ENCODE results near the gene BCL2L14.

Gene BCL2L14

DNA sequence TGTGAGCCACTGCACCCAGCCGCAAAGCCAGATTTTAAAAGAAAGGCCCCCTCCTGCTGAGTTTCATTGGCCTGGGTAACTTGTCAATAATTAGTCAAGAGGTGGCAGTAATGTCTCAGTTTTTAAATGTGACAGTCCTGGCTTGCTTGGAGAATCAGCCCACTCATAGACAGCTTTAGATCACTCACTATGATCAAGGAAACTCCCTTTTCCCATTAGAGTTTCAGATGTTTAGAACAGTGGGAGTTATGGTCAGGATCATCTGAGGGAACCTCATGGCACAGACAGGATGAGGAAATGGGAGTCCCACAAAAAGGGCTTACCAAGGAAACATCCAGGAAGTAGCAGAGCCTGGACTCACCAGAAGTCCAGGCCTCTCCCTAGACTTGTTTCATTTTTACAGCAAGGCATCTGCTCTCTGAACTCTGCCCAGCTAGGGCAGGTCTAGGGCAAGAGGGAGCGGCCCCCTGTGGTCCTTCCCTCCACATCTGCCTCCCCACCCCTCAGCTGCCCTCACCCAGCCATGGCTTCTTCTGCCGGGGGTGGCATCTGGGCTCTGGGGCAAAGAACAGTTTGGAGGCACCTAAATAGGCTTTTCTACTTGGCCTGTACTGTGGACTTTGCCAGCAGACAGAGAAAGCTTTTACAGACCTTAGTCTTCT is 11.2 kb downstream of the BCL2L14 start:
- no peak for TF ChIP-seq Cebpa-rat (IDR thresholded peaks at IDR 0.05)
- Histone ChIP-seq H3K4me1 (peaks cover 0 to 6% (median 0%) of the 10 kb centered on the region in 10 experiments; a peak in 1 of 20 replicates), H3K9me3 (replicated peaks in 1 of 11) (no peaks in the 10 kb centered on the region), H3K27me3 (no peaks in the 10 kb centered on the region), H3K27ac (peak overlapping the region in 3 of 11 experiments; percentile 25 to 45 (median 41); a peak in 5 of 22 replicates), H3K4me3 (no peak overlapping the region), H3K4me2 (peak overlapping the region in 2 of 11 experiments; percentile 15 to 28; a peak in 1 of 22 replicates), H3K9ac (peak overlapping the region in 2 of 11 experiments; percentile 23 to 64; a peak in 3 of 22 replicates), H3K36me3 (no peaks in the 10 kb centered on the region), H4K20me1 (no peaks in the 10 kb centered on the region)

DNA sequence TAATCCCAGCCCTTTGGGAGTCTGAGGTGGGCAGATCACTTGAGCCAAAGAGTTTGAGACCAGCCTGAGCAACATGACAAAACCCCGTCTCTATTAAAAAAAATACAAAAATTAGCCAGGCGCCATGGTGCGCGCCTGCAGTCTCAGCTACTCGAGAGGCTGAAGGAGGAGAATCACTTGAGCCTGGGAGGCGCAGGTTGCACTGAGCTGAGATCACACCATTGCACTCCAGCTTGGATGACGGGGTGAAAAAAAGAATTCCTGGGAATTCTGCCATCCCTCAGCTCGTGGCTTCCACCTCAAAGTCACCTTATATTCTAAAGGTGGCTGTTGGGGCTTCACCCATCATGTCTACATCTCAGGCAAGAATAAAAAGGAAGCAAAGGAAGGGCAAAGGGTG is 12.9 kb downstream of the BCL2L14 start:
- Histone ChIP-seq H3K27ac (no peak overlapping the region), H3K4me1 (peaks cover 0 to 6% (median 0%) of the 10 kb centered on the region in 10 experiments; a peak in 1 of 20 replicates), H3K9ac (no peak overlapping the region), H3K27me3 (no peaks in the 10 kb centered on the region), H3K4me2 (no peak overlapping the region), H3K9me3 (replicated peaks in 1 of 11) (no peaks in the 10 kb centered on the region; a peak in 1 of 22 replicates), H3K4me3 (no peak overlapping the region), H3K36me3 (no peaks in the 10 kb centered on the region), H4K20me1 (no peaks in the 10 kb centered on the region)
- no peak for TF ChIP-seq Cebpa-rat (IDR thresholded peaks at IDR 0.05)

DNA sequence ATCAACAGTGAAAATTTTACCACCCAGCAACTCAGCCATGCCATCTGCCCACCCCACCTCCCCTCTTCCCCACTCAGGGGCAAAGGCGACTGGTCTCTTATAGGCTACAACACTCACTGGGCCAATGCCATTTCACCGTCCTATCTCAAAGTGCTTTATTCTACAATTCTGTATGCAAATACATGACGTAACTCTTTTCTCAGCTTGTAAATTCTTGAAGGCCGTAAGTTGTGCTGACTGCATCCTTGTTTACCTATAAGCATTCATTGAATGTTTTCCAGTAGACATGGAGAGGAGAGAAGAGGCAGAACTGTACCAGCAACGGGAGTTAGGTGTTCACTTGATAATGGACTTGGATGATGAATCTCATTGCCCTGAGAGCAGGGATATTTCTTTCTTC is 15.6 kb downstream of the BCL2L14 start:
- H3K4me3 ChIP-seq, result no peak overlapping the region
- H3K27me3 ChIP-seq, result no peaks in the 10 kb centered on the region
- H3K36me3 ChIP-seq, result no peaks in the 10 kb centered on the region
- no peak for TF ChIP-seq Cebpa-rat (IDR thresholded peaks at IDR 0.05)
- H3K4me1 ChIP-seq, result peaks cover 0 to 6% (median 0%) of the 10 kb centered on the region in 10 experiments; a peak in 1 of 20 replicates
- H3K9ac ChIP-seq, result no peak overlapping the region
- no peaks in the 10 kb centered on the region; a peak in 1 of 22 replicates for H3K9me3 ChIP-seq (replicated peaks in 1 of 11)
- no peak overlapping the region for H3K4me2 ChIP-seq
- H4K20me1 ChIP-seq, result no peaks in the 10 kb centered on the region
- H3K27ac ChIP-seq, result no peak overlapping the region

DNA sequence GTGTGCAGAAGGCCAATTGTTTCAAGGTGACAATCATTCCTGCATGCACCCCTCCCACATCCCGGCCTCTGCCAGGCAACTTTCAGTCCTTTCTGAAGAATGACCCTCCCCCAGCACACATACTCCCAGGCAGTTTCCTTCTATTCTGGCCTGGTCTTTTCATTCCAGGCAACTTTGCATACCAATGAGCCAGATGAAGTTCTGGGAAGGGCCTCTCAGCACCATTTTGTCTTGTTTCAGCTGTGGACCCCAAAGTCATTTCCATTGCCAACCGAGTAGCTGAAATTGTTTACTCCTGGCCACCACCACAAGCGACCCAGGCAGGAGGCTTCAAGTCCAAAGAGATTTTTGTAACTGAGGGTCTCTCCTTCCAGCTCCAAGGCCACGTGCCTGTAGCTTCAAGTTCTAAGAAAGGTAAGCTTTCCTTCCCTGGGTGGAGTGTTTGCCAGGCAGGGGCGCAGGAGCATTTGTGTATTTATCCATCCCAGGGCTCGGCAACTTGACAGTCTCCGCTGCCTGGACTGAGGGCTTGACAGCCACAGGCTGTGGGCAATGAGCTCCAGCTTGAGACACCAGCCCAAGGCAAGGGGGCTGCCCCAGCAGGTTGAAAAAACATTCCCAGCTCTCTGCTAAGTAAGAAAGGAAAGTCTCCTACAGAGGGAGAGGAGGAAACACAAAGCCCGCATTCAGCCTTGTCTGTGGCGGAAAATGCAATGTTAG is 16.4 kb downstream of the BCL2L14 start:
- no peak overlapping the region for H3K4me3 ChIP-seq
- H3K4me2 ChIP-seq, result no peak overlapping the region
- peaks cover 0 to 2% (median 0%) of the 10 kb centered on the region in 10 experiments; a peak in 1 of 20 replicates for H3K4me1 ChIP-seq
- no peak overlapping the region for H3K9ac ChIP-seq
- H3K36me3 ChIP-seq, result no peaks in the 10 kb centered on the region
- no peak for TF ChIP-seq Cebpa-rat (IDR thresholded peaks at IDR 0.05)
- H3K27ac ChIP-seq, result no peak overlapping the region
- H3K27me3 ChIP-seq, result no peaks in the 10 kb centered on the region
- no peaks in the 10 kb centered on the region for H4K20me1 ChIP-seq
- H3K9me3 ChIP-seq (replicated peaks in 1 of 11), result no peaks in the 10 kb centered on the region; a peak in 1 of 22 replicates

DNA sequence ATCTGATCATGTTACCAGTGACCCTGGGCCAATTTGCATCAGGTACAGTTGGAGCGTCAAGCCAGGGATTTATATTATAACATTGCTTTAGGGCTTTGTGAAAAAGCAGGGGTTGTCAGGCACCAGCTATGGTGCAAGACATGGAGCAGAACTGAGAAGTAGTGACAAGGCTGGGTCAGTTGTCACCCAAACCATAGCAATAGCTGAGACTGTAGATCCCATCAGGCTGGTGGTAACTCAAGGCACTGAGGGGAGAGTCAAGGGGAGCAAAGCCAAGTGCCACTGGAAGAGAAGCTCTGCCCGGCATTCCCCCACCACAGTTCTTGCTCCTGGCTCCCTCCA is 16.9 kb downstream of the BCL2L14 start:
- H3K27ac ChIP-seq, result no peak overlapping the region
- no peaks in the 10 kb centered on the region for H4K20me1 ChIP-seq
- H3K4me2 ChIP-seq, result no peak overlapping the region
- no peak overlapping the region for H3K9ac ChIP-seq
- H3K27me3 ChIP-seq, result no peaks in the 10 kb centered on the region
- no peaks in the 10 kb centered on the region; a peak in 1 of 22 replicates for H3K9me3 ChIP-seq (replicated peaks in 1 of 11)
- no peaks in the 10 kb centered on the region for H3K36me3 ChIP-seq
- H3K4me3 ChIP-seq, result no peak overlapping the region
- no peaks in the 10 kb centered on the region for H3K4me1 ChIP-seq
- no peak for TF ChIP-seq Cebpa-rat (IDR thresholded peaks at IDR 0.05)

DNA sequence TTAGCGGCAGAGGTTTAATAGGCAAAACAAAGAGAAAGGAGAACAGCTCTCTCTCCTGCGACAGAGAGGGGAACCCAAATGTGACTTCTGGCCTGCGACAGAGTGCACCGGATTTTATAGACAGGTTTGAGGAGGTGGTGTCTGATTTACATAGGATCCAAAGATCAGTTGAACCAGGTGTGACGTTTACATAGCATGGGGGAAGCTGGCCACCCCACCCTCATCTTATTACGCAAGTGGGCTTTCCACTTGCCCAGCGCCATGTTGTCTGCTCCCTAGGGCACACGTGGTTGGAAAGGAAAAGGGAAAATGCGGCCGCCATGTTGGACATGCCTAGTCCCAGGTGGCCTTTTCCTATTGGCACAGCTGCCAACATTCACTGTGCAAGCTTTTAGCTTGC is 17.4 kb downstream of the BCL2L14 start:
- Histone ChIP-seq H3K4me3 (no peak overlapping the region), H3K4me1 (no peaks in the 10 kb centered on the region), H3K4me2 (no peak overlapping the region), H3K9me3 (replicated peaks in 1 of 11) (no peaks in the 10 kb centered on the region; a peak in 1 of 22 replicates), H3K27me3 (no peaks in the 10 kb centered on the region), H3K27ac (no peak overlapping the region), H3K36me3 (no peaks in the 10 kb centered on the region), H3K9ac (no peak overlapping the region), H4K20me1 (no peaks in the 10 kb centered on the region)
- no peak for TF ChIP-seq Cebpa-rat (IDR thresholded peaks at IDR 0.05)

DNA sequence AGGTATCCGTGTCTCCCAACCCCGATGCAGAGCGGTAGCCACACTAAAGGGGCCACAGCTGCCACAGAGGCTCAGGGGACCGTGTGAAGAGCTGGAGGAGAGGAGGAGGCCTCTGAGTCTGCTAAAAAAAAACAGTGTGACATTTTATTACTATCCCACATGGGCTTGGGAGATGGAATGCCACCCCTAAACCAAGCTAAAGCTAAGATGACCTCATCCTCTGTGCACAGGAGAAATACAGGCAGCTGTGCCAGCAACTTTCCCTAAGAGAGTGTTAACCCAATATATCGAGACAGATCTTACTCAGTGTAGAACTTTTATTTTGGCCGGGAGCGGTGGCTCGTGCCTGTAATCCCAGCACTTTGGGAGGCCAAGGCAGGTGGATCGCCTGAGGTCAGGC is 18.0 kb downstream of the BCL2L14 start:
- H3K27me3 ChIP-seq, result no peaks in the 10 kb centered on the region
- no peak overlapping the region for H3K9ac ChIP-seq
- H3K4me1 ChIP-seq, result no peaks in the 10 kb centered on the region
- no peak overlapping the region for H3K4me3 ChIP-seq
- no peak for TF ChIP-seq Cebpa-rat (IDR thresholded peaks at IDR 0.05)
- no peak overlapping the region for H3K27ac ChIP-seq
- no peaks in the 10 kb centered on the region for H4K20me1 ChIP-seq
- H3K4me2 ChIP-seq, result no peak overlapping the region
- no peaks in the 10 kb centered on the region for H3K36me3 ChIP-seq
- no peaks in the 10 kb centered on the region; a peak in 1 of 22 replicates for H3K9me3 ChIP-seq (replicated peaks in 1 of 11)

DNA sequence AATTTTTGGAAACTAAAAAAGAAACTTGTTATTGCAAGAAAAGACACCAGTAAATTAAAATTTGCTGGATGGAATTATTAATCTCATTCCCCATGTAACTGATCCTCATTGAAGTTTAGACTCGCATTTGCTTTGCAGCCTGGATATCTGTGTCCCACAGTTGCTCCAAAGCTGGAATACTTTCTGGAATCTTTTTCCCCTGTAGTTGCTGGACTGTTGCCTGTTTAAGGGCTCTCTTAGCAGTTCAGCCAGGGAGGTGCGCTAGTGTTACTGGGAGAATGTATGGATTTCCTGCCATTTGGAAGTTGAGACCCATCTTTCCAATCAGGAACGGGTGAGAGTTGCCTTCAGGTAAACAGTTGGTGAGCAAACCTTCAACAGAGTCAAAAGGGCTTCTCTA is 20.3 kb downstream of the BCL2L14 start:
- no peak overlapping the region for H3K4me3 ChIP-seq
- no peak overlapping the region for H3K27ac ChIP-seq
- H3K9ac ChIP-seq, result no peak overlapping the region
- no peaks in the 10 kb centered on the region for H3K4me1 ChIP-seq
- no peak overlapping the region for H3K4me2 ChIP-seq
- no peaks in the 10 kb centered on the region for H3K27me3 ChIP-seq
- no peak for TF ChIP-seq Cebpa-rat (IDR thresholded peaks at IDR 0.05)
- no peaks in the 10 kb centered on the region for H4K20me1 ChIP-seq
- no peaks in the 10 kb centered on the region; a peak in 1 of 22 replicates for H3K9me3 ChIP-seq (replicated peaks in 1 of 11)
- H3K36me3 ChIP-seq, result no peaks in the 10 kb centered on the region

DNA sequence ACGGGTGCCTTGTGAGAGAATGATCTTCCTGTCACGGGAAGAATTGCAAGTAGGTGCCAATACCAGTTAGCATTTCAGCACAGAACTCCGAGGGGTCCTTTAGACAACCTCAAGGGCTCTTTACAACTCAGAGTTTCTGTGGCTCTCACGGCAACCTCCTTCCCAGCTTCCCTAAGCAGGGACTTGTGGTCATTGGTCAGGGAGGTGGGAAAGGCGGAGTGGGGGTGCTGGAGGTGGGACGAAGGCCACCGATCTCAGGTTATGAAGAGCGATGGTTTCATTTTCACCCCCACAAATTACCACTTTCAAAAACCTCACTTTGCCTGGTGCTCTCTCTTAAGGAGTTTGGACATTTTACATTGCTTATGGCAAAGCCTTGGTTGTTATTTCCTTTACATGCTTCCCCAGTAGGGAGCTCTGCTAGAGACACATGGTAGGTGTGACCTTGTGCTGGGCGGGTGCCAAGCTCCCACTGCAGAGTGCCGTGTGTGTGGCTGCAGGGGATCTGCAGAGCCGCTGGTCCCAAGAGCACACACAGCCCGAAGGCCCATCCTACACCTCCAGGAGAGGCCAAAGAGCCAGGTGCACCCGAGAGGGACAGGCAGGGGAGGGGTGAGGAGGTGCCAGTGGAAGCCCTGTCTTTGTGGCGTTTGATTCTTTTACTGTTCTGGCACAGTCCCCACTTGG is 21.4 kb downstream of the BCL2L14 start:
- no peak overlapping the region for H3K4me2 ChIP-seq
- no peak overlapping the region for H3K4me3 ChIP-seq
- H3K27ac ChIP-seq, result no peak overlapping the region

More for the DNA sequence above, 21.4 kb downstream of the BCL2L14 start:
- no peaks in the 10 kb centered on the region; a peak in 1 of 22 replicates for H3K9me3 ChIP-seq (replicated peaks in 1 of 11)
- no peaks in the 10 kb centered on the region for H3K4me1 ChIP-seq
- H4K20me1 ChIP-seq, result no peaks in the 10 kb centered on the region
- H3K27me3 ChIP-seq, result no peaks in the 10 kb centered on the region
- no peaks in the 10 kb centered on the region for H3K36me3 ChIP-seq
- H3K9ac ChIP-seq, result no peak overlapping the region
- no peak for TF ChIP-seq Cebpa-rat (IDR thresholded peaks at IDR 0.05)
